ENCODE results near the gene PTCH2.

PTCH2 gene

GRCh38 chr1:44832056-44832705, 10.9 kb downstream of the PTCH2 start:
- Histone ChIP-seq H3K4me1 (ENCODE audit: control insufficient read depth, insufficient read depth, low read length) (peaks cover 11% of the 10 kb centered on the region), H3K4me3 (ENCODE audit: low read depth, low read length) (no peak overlapping the region), H3K27ac (ENCODE audit: extremely low read depth, low read depth, low read length) (no peak overlapping the region), H3K36me3 (ENCODE audit: control insufficient read depth in 2 of 2, insufficient read depth in 1 of 2, low read length in 2 of 2) (peaks cover 0 to 23% of the 10 kb centered on the region in 2 experiments; a peak in 2 of 3 replicates), H3K9me3 (ENCODE audit: control insufficient read depth, insufficient read depth, low read depth, low read length) (no peaks in the 10 kb centered on the region)
- POLR2A ChIA-PET = interaction anchor here (0.9 to 3.4 kb wide), 4 partner anchors 11 to 32 kb away, joined by 4 to 9 read pairs (median 8); partner anchors contain the start of genes PLK3 and PTCH2
- TF ChIP-seq ZNF639 (tag by site-specific recombination; IDR thresholded peaks at IDR 0.05) (no peak), GLIS1 (tag by site-specific recombination; IDR thresholded peaks at IDR 0.05) (0 out of 2 replicates have a peak, but pooled peaks have one; percentile 7), ZNF248 (tag by site-specific recombination; IDR thresholded peaks at IDR 0.05) (no peak), ZNF398 (tag by site-specific recombination; IDR thresholded peaks at IDR 0.05) (peak; percentile 51; the same call in 1 of the 2 replicates), ZNF335 (tag by site-specific recombination; conservative IDR thresholded peaks at IDR 0.05) (no peak), TRIM28 (IDR thresholded peaks at IDR 0.05; ENCODE audit: borderline replicate concordance, low read length) (peak; percentile 25; the same call in 1 of the 2 replicates), ZNF394 (tag by site-specific recombination; IDR thresholded peaks at IDR 0.05; ENCODE audit: borderline replicate concordance) (peak; percentile 77; the same call in 1 of the 2 replicates)
- CTCF ChIA-PET = interaction anchor here (0.6 to 1.5 kb wide), 4 partner anchors 32 to 659 kb away, joined by 3 to 6 read pairs (median 4); partner anchors contain the start of gene PLK3

GRCh38 chr1:44831516-44831915, 11.5 kb downstream of the PTCH2 start:
- H3K27ac ChIP-seq (ENCODE audit: extremely low read depth, low read depth, low read length) = 0 out of 2 replicates have a peak overlapping the region, but pooled peaks have one; percentile 29
- H3K4me3 ChIP-seq (ENCODE audit: low read depth, low read length) = no peak overlapping the region
- H3K9me3 ChIP-seq (ENCODE audit: control insufficient read depth, insufficient read depth, low read depth, low read length) = no peaks in the 10 kb centered on the region
- ChIA-PET POLR2A (interaction anchor here (0.9 to 3.4 kb wide), 4 partner anchors 10 to 31 kb away, joined by 4 to 9 read pairs (median 8); partner anchors contain the start of genes PLK3 and PTCH2), CTCF (interaction anchor here (0.6 to 1.5 kb wide), 3 partner anchors 37 to 399 kb away, joined by 3 to 6 read pairs (median 3); no protein-coding TSS in a partner anchor)
- H3K36me3 ChIP-seq (ENCODE audit: control insufficient read depth in 2 of 2, insufficient read depth in 1 of 2, low read length in 2 of 2) = peaks cover 0 to 27% of the 10 kb centered on the region in 2 experiments; a peak in 1 of 3 replicates
- peaks cover 11% of the 10 kb centered on the region for H3K4me1 ChIP-seq (ENCODE audit: control insufficient read depth, insufficient read depth, low read length)
- TF ChIP-seq ZSCAN5A (tag by site-specific recombination; IDR thresholded peaks at IDR 0.05) (no peak), ZNF175 (tag by site-specific recombination; IDR thresholded peaks at IDR 0.05) (no peak), ZNF513 (tag by site-specific recombination; IDR thresholded peaks at IDR 0.05) (no peak), ZNF488 (tag by site-specific recombination; IDR thresholded peaks at IDR 0.05) (no peak), FEZF1 (tag by site-specific recombination; IDR thresholded peaks at IDR 0.05) (no peak), ZNF426 (tag by site-specific recombination; IDR thresholded peaks at IDR 0.05) (no peak), KLF16 (tag by site-specific recombination; IDR thresholded peaks at IDR 0.05) (no peak), SALL2 (tag by site-specific recombination; IDR thresholded peaks at IDR 0.05; ENCODE audit: borderline replicate concordance) (no peak), ZNF837 (tag by site-specific recombination; IDR thresholded peaks at IDR 0.05) (no peak), ZNF692 (tag by site-specific recombination; IDR thresholded peaks at IDR 0.05) (no peak), KLF1 (tag by site-specific recombination; IDR thresholded peaks at IDR 0.05) (peak; percentile 41; the same call in 1 of the 2 replicates), ZNF174 (tag by site-specific recombination; IDR thresholded peaks at IDR 0.05) (no peak), ZNF10 (tag by site-specific recombination; IDR thresholded peaks at IDR 0.05) (no peak), ZNF37A (tag by site-specific recombination; IDR thresholded peaks at IDR 0.05) (no peak), ZBTB1 (tag by site-specific recombination; IDR thresholded peaks at IDR 0.05) (no peak), TCF7L2 (IDR thresholded peaks at IDR 0.05; ENCODE audit: borderline replicate concordance, low read depth, low read length) (no peak), ZFP69B (tag by site-specific recombination; IDR thresholded peaks at IDR 0.05) (no peak)

Data from HEK293 (cell line).